Esophagus squamous epithelium (tissue), 4 donors: ENCODE results near the gene R3HCC1L.

Source experiments
- POLR2A ChIP-seq, 4 donors: fragments of 450-650 bp; IDR thresholded peaks; one replicate each; pipeline ENCODE4 v1.6.1; 2017; ENCODE audit warnings: antibody characterized with exemption in 4 of 4, mild to moderate bottlenecking in 4 of 4, moderate library complexity in 3 of 4
- TF ChIP-seq, protein P1 (sequence below), 6 experiments: fragments of 450-650 bp in 4 of 6; fragments of 200-600 bp in 2 of 6; sonication (generic) in 2 of 6; IDR thresholded peaks; one replicate each; pipeline ENCODE4 v1.5.1; 2016 to 2019; ENCODE audit warnings: antibody characterized with exemption in 6 of 6, mild to moderate bottlenecking in 4 of 6, moderate library complexity in 4 of 6

DNA sequence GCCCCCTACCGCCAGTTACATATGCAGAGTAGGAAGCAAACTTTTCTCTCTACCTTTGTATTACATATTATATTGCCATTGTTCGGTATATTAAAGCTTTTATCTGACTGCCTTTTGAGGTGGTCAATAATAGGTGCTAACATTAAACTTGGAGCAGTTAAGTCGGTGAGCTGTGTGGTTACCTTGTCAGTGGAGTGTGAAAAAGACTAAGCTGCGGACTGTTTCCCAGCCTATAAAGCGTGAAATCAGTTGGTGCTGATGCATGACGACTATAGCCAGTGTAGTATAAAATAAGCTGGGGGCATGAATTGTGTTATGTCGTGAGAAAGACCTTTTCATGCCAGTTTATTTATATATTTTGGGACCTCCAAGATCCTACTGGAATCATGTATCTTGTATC lies 33.7 kb downstream of the R3HCC1L start:
- TF ChIP-seq, protein P1, sequence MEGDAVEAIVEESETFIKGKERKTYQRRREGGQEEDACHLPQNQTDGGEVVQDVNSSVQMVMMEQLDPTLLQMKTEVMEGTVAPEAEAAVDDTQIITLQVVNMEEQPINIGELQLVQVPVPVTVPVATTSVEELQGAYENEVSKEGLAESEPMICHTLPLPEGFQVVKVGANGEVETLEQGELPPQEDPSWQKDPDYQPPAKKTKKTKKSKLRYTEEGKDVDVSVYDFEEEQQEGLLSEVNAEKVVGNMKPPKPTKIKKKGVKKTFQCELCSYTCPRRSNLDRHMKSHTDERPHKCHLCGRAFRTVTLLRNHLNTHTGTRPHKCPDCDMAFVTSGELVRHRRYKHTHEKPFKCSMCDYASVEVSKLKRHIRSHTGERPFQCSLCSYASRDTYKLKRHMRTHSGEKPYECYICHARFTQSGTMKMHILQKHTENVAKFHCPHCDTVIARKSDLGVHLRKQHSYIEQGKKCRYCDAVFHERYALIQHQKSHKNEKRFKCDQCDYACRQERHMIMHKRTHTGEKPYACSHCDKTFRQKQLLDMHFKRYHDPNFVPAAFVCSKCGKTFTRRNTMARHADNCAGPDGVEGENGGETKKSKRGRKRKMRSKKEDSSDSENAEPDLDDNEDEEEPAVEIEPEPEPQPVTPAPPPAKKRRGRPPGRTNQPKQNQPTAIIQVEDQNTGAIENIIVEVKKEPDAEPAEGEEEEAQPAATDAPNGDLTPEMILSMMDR (IDR thresholded peaks at IDR 0.05), result no peak
- no peak for TF ChIP-seq POLR2A (IDR thresholded peaks at IDR 0.05)
